Chondrocyte (in vitro differentiated cells): ENCODE data around the gene CFAP58. TPM values are rescaled to one million over a fixed set of nuclear protein-coding genes. Genes with fewer than 3 reads are reported as not detected.

ENCODE experiments used
- DNase-seq: peaks from one replicate; pipeline ENCODE4 v3.0.0; 2021; ENCODE audit warnings: mixed read lengths, low spot score
- H3K27ac Mint-ChIP-seq: one replicate; pipeline ENCODE4 v1.8.0; 2021; ENCODE audit warnings: mild to moderate bottlenecking, moderate library complexity, mixed read lengths; ENCODE audit not compliant: unreplicated experiment
- H3K27me3 Mint-ChIP-seq: 2 replicates; pipeline ENCODE4 v1.8.0; 2021; ENCODE audit warnings: low read depth, mixed read lengths
- H3K36me3 Mint-ChIP-seq: 2 replicates; pipeline ENCODE4 v1.8.0; 2021; ENCODE audit warnings: low read depth, mixed read lengths
- H3K4me1 Mint-ChIP-seq: 2 replicates; pipeline ENCODE4 v1.8.0; 2021; ENCODE audit warnings: low read depth, mild to moderate bottlenecking, mixed read lengths
- H3K4me3 Mint-ChIP-seq: one replicate; pipeline ENCODE4 v1.8.0; 2021; ENCODE audit warnings: mild to moderate bottlenecking, moderate library complexity, mixed read lengths; ENCODE audit not compliant: unreplicated experiment
- H3K9me3 Mint-ChIP-seq: 2 replicates; pipeline ENCODE4 v1.8.0; 2021; ENCODE audit warnings: low read depth, mixed read lengths
- CTCF ChIP-seq: fragments of 200-600 bp; sonication (generic); IDR thresholded peaks from 2 replicates; pipeline ENCODE4 v1.5.0; 2021; ENCODE audit warnings: antibody characterized with exemption, mild to moderate bottlenecking, moderate library complexity
- total RNA-seq: library from RNA; stranded (reverse); gene quantifications from 3 replicates; pipeline ENCODE4 v1.2.1, GENCODE V29; 2021

CFAP58 gene
- total RNA-seq, 1 donor from 2014 or later = 0.15 TPM

GRCh38 chr10:104367904-104368303, 14.3 kb downstream of the CFAP58 start:
- no peak for DNase-seq
- Mint-ChIP-seq H3K27ac (no peak overlapping the region), H3K27me3 (peaks cover 34% of the 10 kb centered on the region), H3K36me3 (no peaks in the 10 kb centered on the region), H3K4me3 (no peak overlapping the region), H3K9me3 (peaks cover 10% of the 10 kb centered on the region), H3K4me1 (no peaks in the 10 kb centered on the region)
- no peak for TF ChIP-seq CTCF

DNA sequence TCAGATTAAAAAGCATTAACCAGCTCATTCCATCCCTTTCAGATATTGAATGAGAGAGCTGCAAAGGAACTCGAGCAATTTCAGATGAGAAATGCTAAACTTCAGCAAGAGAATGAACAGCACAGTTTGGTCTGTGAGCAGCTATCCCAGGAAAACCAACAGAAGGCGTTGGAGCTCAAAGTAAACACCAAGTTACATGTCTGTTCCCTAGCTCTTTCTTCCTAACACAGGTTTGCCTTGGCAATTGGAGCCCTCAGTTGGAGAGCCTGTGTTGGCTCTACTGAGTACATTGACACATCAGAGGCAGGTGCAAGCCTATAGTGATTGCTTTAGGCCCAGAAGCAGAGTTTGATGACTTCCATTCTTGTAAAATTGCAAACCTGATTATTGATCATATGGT, 14.7 kb downstream of the CFAP58 start:
- H3K27me3 Mint-ChIP-seq = peaks cover 32% of the 10 kb centered on the region
- H3K36me3 Mint-ChIP-seq = no peaks in the 10 kb centered on the region
- H3K4me1 Mint-ChIP-seq = no peaks in the 10 kb centered on the region
- peaks cover 10% of the 10 kb centered on the region for H3K9me3 Mint-ChIP-seq
- TF ChIP-seq CTCF = no peak
- H3K27ac Mint-ChIP-seq = no peak overlapping the region
- no peak overlapping the region for H3K4me3 Mint-ChIP-seq
- DNase-seq = no peak

DNA sequence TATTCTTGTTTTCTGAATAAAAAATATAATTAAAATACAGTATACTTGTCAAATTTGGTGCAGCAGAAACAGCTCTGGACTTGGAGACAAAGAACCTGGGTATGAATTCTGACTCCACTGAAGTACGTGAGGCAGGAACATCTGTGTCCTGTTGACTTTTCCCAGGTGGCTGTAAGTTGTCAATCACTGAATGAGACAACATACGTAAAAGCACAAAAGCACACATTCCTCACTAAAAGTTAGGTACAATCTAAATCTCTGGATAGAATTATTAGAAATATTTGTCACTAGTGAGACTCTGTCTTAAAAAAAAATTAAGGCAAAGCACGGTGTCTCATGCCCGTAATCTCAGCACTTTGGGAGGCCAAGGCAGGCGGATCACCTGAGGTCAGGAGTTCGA, 18.1 kb downstream of the CFAP58 start:
- no peak overlapping the region for H3K27ac Mint-ChIP-seq
- TF ChIP-seq CTCF = no peak
- peaks cover 10% of the 10 kb centered on the region for H3K9me3 Mint-ChIP-seq
- peaks cover 25% of the 10 kb centered on the region for H3K27me3 Mint-ChIP-seq
- H3K4me1 Mint-ChIP-seq = no peaks in the 10 kb centered on the region
- H3K4me3 Mint-ChIP-seq = no peak overlapping the region
- DNase-seq = no peak
- no peaks in the 10 kb centered on the region for H3K36me3 Mint-ChIP-seq

- Mint-ChIP-seq H3K27ac (no peak overlapping the region), H3K27me3 (peaks cover 30% of the 10 kb centered on the region), H3K4me1 (no peaks in the 10 kb centered on the region), H3K9me3 (peaks cover 10% of the 10 kb centered on the region), H3K4me3 (no peak overlapping the region), H3K36me3 (no peaks in the 10 kb centered on the region)
- no peak for TF ChIP-seq CTCF
- DNase-seq = no peak
Observed at GRCh38 chr10:104374591-104374990, 21.0 kb downstream of the CFAP58 start.

GRCh38 chr10:104376784-104377300, 23.2 kb downstream of the CFAP58 start:
- Mint-ChIP-seq H3K4me3 (no peak overlapping the region), H3K36me3 (no peaks in the 10 kb centered on the region), H3K9me3 (peaks cover 2% of the 10 kb centered on the region), H3K27ac (no peak overlapping the region), H3K27me3 (peaks cover 40% of the 10 kb centered on the region), H3K4me1 (no peaks in the 10 kb centered on the region)
- TF ChIP-seq CTCF = no peak
- no peak for DNase-seq
